Endodermal cell (in vitro differentiated cells): ENCODE data around the gene GRIP2. TPM values are rescaled to one million over a fixed set of nuclear protein-coding genes. Genes with fewer than 3 reads are reported as not detected.

Experiments used
- DNase-seq: peaks from one replicate; pipeline ENCODE4 v3.0.0-alpha.2; 2017
- H3K27ac ChIP-seq: 2 replicates; pipeline ENCODE4 v1.5.1; 2013; ENCODE audit warnings: mild to moderate bottlenecking, low read depth, low read length, moderate library complexity
- H3K27me3 ChIP-seq: 2 replicates; pipeline ENCODE4 v1.6.1; 2013; ENCODE audit warnings: mild to moderate bottlenecking, low read length, moderate library complexity; ENCODE audit not compliant: insufficient read depth, control insufficient read depth, poor library complexity, severe bottlenecking
- H3K36me3 ChIP-seq: 2 replicates; pipeline ENCODE4 v1.7.0; 2013; ENCODE audit warnings: mild to moderate bottlenecking, low read length, moderate library complexity; ENCODE audit not compliant: control insufficient read depth, insufficient read depth
- H3K4me1 ChIP-seq: one replicate; pipeline ENCODE4 v1.7.0; 2013; ENCODE audit warnings: low read length; ENCODE audit not compliant: control insufficient read depth, insufficient read depth
- H3K4me3 ChIP-seq: 2 replicates; pipeline ENCODE4 v1.5.1; 2013; ENCODE audit warnings: mild to moderate bottlenecking, low read length, moderate library complexity
- H3K9ac ChIP-seq: 2 replicates; pipeline ENCODE4 v1.6.1; 2013; ENCODE audit warnings: mild to moderate bottlenecking, low read length, moderate library complexity; ENCODE audit not compliant: poor library complexity, severe bottlenecking; ENCODE audit errors: extremely low read depth
- H3K9me3 ChIP-seq: 2 replicates; pipeline ENCODE4 v1.6.1; 2013; ENCODE audit warnings: mild to moderate bottlenecking, low read length, moderate library complexity; ENCODE audit not compliant: control insufficient read depth
- H3K27ac Mint-ChIP-seq: 2 replicates; pipeline ENCODE4 v1.8.0; 2020; ENCODE audit warnings: mixed read lengths
- H3K27me3 Mint-ChIP-seq: 2 replicates; pipeline ENCODE4 v1.8.0; 2021; ENCODE audit warnings: mild to moderate bottlenecking, mixed read lengths; ENCODE audit not compliant: insufficient read depth
- H3K36me3 Mint-ChIP-seq: 2 replicates; pipeline ENCODE4 v1.8.0; 2020; ENCODE audit warnings: low read depth, mixed read lengths
- H3K4me1 Mint-ChIP-seq: 2 replicates; pipeline ENCODE4 v1.8.0; 2020; ENCODE audit warnings: mixed read lengths
- H3K4me3 Mint-ChIP-seq: 2 replicates; pipeline ENCODE4 v1.8.0; 2020; ENCODE audit warnings: mild to moderate bottlenecking, moderate library complexity, mixed read lengths
- H3K9me3 Mint-ChIP-seq: 2 replicates; pipeline ENCODE4 v1.8.0; 2020; ENCODE audit warnings: mild to moderate bottlenecking, mixed read lengths
- CTCF ChIP-seq: fragments of 200-600 bp; sonication (generic); conservative IDR thresholded peaks from 2 replicates; pipeline ENCODE4 v1.5.0; 2021; ENCODE audit warnings: antibody characterized with exemption, mild to moderate bottlenecking
- WGBS, 2 experiments: methylation state at CpG; one replicate each; pipeline versions ENCODE4 v1.1.5 to v1.1.7; 2013; ENCODE audit warnings: missing lambda C conversion rate in 2 of 2, mixed read lengths in 1 of 2; ENCODE audit not compliant: insufficient coverage in 1 of 2, insufficient read length in 1 of 2; 5-methylcytosine and 5-hydroxymethylcytosine counted together
- total RNA-seq, 2 donors: library from RNA; stranded (reverse); fragmentation: NEBNext Ultra II Directional in 1 of 2; extraction: Animal tissue kit (Norgen Biotek cat#: 25700) in 1 of 2; gene quantifications; 2 replicates in 1 of 2; 3 replicates in 1 of 2; pipeline ENCODE4 v1.2.1, GENCODE V29; 2021

The GRIP2 gene
- total RNA-seq, 2 donors from 2014 or later = 2.0 to 2.2 TPM

- WGBS, 2 experiments = 95% methylated on average over 3 of the region's 3 CpGs; no CpG with 5 or more reads in 1 of the 2 experiments
- H3K27me3 ChIP-seq = no peaks in the 10 kb centered on the region
- TF ChIP-seq CTCF = no peak
- H3K27ac ChIP-seq = no peak overlapping the region
- H3K27ac Mint-ChIP-seq = no peak overlapping the region
- H3K36me3 Mint-ChIP-seq = peaks cover 34% of the 10 kb centered on the region
- peaks cover 32% of the 10 kb centered on the region for H3K36me3 ChIP-seq
- H3K9me3 Mint-ChIP-seq = no peaks in the 10 kb centered on the region
- no peak overlapping the region for H3K4me3 Mint-ChIP-seq
- no peak overlapping the region for H3K4me3 ChIP-seq
- no peak overlapping the region for H3K9ac ChIP-seq
- H3K4me1 Mint-ChIP-seq = no peaks in the 10 kb centered on the region
- no peaks in the 10 kb centered on the region for H3K9me3 ChIP-seq
- no peaks in the 10 kb centered on the region for H3K27me3 Mint-ChIP-seq
- DNase-seq = no peak
- no peaks in the 10 kb centered on the region for H3K4me1 ChIP-seq
These were observed 54.2 kb downstream of the GRIP2 start for GRCh38 chr3:14485981-14486380.

GRCh38 chr3:14484741-14485140, 55.4 kb downstream of the GRIP2 start:
- no peaks in the 10 kb centered on the region for H3K4me1 ChIP-seq
- H3K9me3 ChIP-seq = no peaks in the 10 kb centered on the region
- 95 to 96% methylated on average over 7 to 17 of the region's 17 CpGs for WGBS, 2 experiments
- H3K9ac ChIP-seq = no peak overlapping the region
- H3K4me3 ChIP-seq = no peak overlapping the region
- Mint-ChIP-seq H3K4me1 (peaks cover 8% of the 10 kb centered on the region), H3K9me3 (no peaks in the 10 kb centered on the region), H3K27ac (no peak overlapping the region), H3K36me3 (peaks cover 34% of the 10 kb centered on the region), H3K4me3 (no peak overlapping the region), H3K27me3 (no peaks in the 10 kb centered on the region)
- no peak for DNase-seq
- H3K36me3 ChIP-seq = peaks cover 35% of the 10 kb centered on the region
- no peak overlapping the region for H3K27ac ChIP-seq
- no peak for TF ChIP-seq CTCF
- H3K27me3 ChIP-seq = no peaks in the 10 kb centered on the region

GRCh38 chr3:14483286-14483685, 56.9 kb downstream of the GRIP2 start:
- H3K27ac ChIP-seq = no peak overlapping the region
- H3K27me3 Mint-ChIP-seq = no peaks in the 10 kb centered on the region
- no peaks in the 10 kb centered on the region for H3K27me3 ChIP-seq
- H3K36me3 ChIP-seq = peaks cover 49% of the 10 kb centered on the region
- H3K4me1 ChIP-seq = no peaks in the 10 kb centered on the region
- TF ChIP-seq CTCF = no peak
- WGBS, 2 experiments = 91% methylated on average over 1 of the region's 1 CpG; no CpG with 5 or more reads in 1 of the 2 experiments
- no peaks in the 10 kb centered on the region for H3K9me3 ChIP-seq
- H3K27ac Mint-ChIP-seq = no peak overlapping the region
- H3K4me1 Mint-ChIP-seq = peaks cover 8% of the 10 kb centered on the region
- no peak overlapping the region for H3K4me3 ChIP-seq
- H3K4me3 Mint-ChIP-seq = no peak overlapping the region
- peaks cover 42% of the 10 kb centered on the region for H3K36me3 Mint-ChIP-seq
- H3K9me3 Mint-ChIP-seq = no peaks in the 10 kb centered on the region
- DNase-seq = no peak
- no peak overlapping the region for H3K9ac ChIP-seq
